ENCODE data around the gene GPER1. TPM values are rescaled to one million over a fixed set of nuclear protein-coding genes. Genes with fewer than 3 reads are reported as not detected.

The GPER1 gene
- total and polyA plus RNA-seq, 2 donors (not counting 3 experiments of a cell fraction or from before 2014, with no cell fraction given): 0.77 to 2.3 TPM

DNA sequence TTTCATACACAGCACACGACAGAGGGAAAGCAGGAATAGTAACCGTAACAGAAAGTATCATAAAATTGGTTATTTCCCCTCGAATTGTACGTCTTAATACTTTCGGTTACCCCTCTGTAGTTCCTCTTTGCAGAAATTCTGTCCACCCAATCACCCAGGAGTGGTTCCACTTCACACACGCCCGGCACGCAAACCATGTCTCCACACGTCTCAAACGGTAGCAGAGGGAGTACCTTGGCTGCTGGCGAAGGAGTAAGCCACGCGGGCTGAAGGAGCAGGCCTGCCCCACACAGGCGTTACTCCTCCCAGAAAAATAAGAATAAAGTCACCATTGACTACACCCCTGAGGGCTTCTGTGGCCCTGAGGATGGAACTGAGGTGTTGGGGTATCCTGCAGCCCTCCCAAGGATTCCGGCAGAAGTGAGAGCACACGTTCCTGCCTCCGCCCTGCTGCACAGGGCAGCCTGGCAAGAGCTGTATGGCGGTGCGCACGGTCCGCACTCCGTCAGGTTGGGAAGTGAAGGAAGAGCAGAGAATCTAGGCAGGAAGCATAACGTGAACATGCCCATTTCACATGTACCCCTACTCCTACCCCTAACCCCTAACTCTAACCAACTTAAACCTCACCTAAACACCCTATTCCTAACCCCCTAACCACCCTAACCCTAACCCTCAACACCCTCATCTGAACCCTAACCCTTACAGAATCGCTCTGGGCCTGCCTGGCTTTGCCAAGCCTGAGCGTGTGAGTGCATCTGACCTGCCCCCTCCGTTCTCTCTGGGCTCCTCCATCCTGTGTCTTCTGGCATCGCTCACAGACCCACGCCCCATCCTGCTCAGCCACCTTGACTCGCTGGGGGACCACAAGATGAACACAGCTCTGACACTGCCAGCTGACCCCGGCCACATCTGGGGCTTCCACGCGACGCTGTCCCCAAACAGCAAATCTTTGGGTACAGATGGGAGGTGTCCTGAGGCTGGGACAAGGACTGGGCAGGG is 25.3 kb upstream of the GPER1 start:
- H4K20me1 ChIP-seq (replicated peaks; ENCODE audit: control insufficient read depth, extremely low read depth, insufficient read depth, low read length): no peaks in the 10 kb centered on the region
- peaks cover 13% of the 10 kb centered on the region for H3K4me1 ChIP-seq (ENCODE audit: control insufficient read depth, extremely low read depth, insufficient read depth, low read length)
- no peak overlapping the region for H3K4me3 ChIP-seq (replicated peaks in 1 of 3; ENCODE audit: insufficient read depth in 1 of 3, low read depth in 1 of 3, low read length in 3 of 3)
- H3K9ac ChIP-seq (replicated peaks; ENCODE audit: extremely low read depth, insufficient read depth, low read length): no peak overlapping the region
- FAIRE-seq (no peak), DNase-seq (ENCODE audit: low read depth, low spot score) (no peak)
- H3K27ac ChIP-seq (ENCODE audit: insufficient read depth, low read depth, low read length): no peak overlapping the region
- BruUV-seq (replicated peaks): no TSS peak
- no peaks in the 10 kb centered on the region for H3K79me2 ChIP-seq (ENCODE audit: control insufficient read depth, insufficient read depth, low read length)
- TF ChIP-seq POLR2A (IDR thresholded peaks at IDR 0.05; ENCODE audit: low read depth, low read length) (no peak), POLR2AphosphoS5 (IDR thresholded peaks at IDR 0.05; ENCODE audit: insufficient read depth, low read depth, low read length) (no peak), EZH2 (IDR thresholded peaks at IDR 0.05; ENCODE audit: borderline replicate concordance, low read depth, low read length, severe bottlenecking) (no peak), MYC (IDR thresholded peaks at IDR 0.05; ENCODE audit: low read depth, low read length) (no peak), GATA2 (IDR thresholded peaks at IDR 0.05; ENCODE audit: insufficient read depth, insufficient read length, low read depth, low read length) (no peak), FOS (IDR thresholded peaks at IDR 0.05; ENCODE audit: borderline replicate concordance, insufficient read depth, low read length) (no peak), JUN (IDR thresholded peaks at IDR 0.05; ENCODE audit: borderline replicate concordance, insufficient read depth, insufficient read length, low read depth) (no peak)
- TF ChIP-seq, protein P1, sequence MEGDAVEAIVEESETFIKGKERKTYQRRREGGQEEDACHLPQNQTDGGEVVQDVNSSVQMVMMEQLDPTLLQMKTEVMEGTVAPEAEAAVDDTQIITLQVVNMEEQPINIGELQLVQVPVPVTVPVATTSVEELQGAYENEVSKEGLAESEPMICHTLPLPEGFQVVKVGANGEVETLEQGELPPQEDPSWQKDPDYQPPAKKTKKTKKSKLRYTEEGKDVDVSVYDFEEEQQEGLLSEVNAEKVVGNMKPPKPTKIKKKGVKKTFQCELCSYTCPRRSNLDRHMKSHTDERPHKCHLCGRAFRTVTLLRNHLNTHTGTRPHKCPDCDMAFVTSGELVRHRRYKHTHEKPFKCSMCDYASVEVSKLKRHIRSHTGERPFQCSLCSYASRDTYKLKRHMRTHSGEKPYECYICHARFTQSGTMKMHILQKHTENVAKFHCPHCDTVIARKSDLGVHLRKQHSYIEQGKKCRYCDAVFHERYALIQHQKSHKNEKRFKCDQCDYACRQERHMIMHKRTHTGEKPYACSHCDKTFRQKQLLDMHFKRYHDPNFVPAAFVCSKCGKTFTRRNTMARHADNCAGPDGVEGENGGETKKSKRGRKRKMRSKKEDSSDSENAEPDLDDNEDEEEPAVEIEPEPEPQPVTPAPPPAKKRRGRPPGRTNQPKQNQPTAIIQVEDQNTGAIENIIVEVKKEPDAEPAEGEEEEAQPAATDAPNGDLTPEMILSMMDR (IDR thresholded peaks at IDR 0.05; ENCODE audit: extremely low read depth in 1 of 2, insufficient read depth in 1 of 2, low read depth in 1 of 2, low read length in 2 of 2): no peak
- TF ChIP-seq, protein P2, sequence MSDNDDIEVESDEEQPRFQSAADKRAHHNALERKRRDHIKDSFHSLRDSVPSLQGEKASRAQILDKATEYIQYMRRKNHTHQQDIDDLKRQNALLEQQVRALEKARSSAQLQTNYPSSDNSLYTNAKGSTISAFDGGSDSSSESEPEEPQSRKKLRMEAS (IDR thresholded peaks at IDR 0.05; ENCODE audit: insufficient read depth, insufficient read length): no peak
- POLR2A ChIA-PET: no interaction called here
- CTCF ChIA-PET: interaction anchor here (3.5 kb wide), 1 partner anchor 70 kb away, joined by 27 read pairs; no protein-coding TSS in a partner anchor
- intact Hi-C loops (cut with micrococcal nuclease): loop anchor here (5.0 kb wide), 1 partner anchor 155 kb away; no protein-coding TSS in a partner anchor
- no peaks in the 10 kb centered on the region for H3K9me3 ChIP-seq (replicated peaks; ENCODE audit: control insufficient read depth, insufficient read depth, low read length)
- H2AFZ ChIP-seq (ENCODE audit: low read depth, low read length): no peak overlapping the region
- no peaks in the 10 kb centered on the region for H3K27me3 ChIP-seq (ENCODE audit: control insufficient read depth in 2 of 2, insufficient read depth in 2 of 2, low read length in 2 of 2)
- H3K4me2 ChIP-seq (ENCODE audit: insufficient read depth, low read length): no peak overlapping the region
- no peaks in the 10 kb centered on the region for H3K9me1 ChIP-seq (replicated peaks; ENCODE audit: control insufficient read depth, extremely low read depth, insufficient read depth, low read length)
- H3K36me3 ChIP-seq (ENCODE audit: control insufficient read depth in 2 of 2, extremely low read depth in 1 of 2, insufficient read depth in 2 of 2, low read length in 2 of 2): peaks cover 0 to 8% of the 10 kb centered on the region in 2 experiments
- dilution Hi-C loops (cut with MboI; ENCODE audit: extremely low pct_ligation_motif_present, low sequenced_read_pairs): no loop called here
